COLO829 (cell line): Measurements from ENCODE around the gene CNOT6.

Experiments used
- DNase-seq: peaks from one replicate; pipeline ENCODE4 v3.0.0; 2012; ENCODE audit warnings: low spot score

The CNOT6 gene

DNA sequence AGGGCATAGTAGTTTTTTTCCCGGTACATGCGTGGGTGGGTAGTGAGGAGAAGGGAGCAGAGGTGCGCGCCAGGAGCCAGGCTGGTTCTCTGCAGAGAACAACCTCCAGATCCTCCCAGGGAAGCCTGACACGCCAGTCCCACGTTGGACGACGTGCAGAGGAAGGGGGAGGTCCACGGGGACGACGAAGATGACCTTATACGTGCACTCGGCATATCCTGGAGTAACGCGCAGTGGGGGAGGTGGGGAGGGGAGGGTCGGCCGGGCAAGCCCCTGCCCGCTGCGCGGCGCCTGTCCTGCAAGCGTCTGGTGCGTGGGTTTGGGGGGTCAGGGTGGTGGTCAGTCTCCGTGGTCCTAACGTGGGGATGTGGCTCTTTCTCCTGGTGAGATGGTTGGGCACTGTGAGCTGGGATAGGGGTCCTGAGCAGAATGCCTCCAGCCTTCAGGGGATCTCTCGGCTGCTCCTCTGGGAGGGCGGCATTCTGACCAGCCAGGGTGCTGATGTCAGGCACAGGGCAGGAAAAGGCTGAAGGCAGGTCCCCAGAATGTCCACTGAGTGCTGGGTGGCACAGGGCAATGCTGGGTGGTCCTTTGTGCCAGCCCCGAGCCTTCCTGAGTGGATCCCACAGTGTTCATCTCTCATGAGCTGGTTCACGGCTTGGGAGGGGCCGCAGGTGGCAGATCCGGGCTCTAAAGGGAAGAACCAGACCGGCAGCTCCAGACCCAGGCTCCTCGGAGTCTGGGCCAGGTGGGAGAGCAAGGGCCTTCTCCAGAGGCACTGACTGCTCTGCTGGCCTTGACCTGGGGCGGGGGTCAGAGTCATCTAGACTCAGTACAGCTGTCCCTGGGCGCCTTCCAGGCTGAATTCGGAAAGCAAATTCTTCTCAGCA, 107.7 kb downstream of the CNOT6 start:
- DNase-seq = no peak

DNA sequence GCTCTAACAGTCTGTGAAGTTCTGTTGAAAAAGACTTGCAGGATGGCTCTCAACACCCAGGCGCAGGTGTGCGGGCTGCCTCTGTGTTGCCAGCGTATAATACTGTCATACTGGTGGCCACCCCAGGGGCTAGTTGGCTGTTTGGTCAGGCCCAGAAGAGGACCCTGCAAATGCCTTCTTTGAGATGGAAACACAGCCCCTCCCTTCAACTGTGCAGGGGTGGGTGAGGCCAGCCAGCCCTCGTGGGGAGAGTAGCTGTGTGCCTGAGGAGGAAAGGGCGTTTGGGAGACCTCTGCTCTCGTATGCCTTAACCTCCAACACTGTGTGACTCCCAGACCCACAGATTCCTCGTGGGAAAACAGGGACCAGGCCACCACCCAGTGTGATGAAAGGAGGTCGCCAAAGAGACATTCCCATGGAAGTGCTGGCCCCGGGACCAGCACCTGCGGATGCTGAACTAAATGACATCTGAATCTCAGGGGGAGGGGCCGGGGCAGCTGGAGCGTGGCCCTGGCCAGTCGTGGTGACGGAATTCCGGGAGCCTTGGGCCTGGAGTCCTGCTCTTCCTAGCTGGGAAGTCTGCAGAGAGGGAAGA, 108.4 kb downstream of the CNOT6 start:
- DNase-seq = no peak

DNA sequence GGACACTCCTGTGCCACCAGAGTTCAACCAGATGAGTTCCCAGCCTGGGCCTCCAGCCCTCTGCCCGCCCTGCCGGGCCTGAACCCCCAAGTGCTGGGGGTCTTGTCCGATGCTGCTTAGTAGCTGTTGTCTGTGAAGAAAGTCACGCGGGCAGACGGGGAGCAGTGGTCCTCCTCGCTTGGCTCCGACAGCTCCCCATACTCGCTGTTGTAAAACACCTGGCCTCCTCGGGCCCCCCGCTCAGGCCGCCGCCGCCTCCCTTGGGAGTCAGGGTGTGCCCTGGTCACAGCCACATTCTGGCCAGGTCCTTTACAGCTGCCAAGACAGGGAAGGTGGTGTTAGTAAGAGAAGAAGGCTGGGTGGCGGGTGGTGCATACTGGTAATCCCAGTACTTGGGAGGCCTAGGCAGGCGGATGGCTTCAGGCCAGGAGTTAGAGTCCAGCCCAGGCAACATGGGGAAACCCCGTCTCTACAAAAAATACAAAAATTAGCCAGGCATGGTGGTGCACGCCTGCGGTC, 109.0 kb downstream of the CNOT6 start:
- DNase-seq = no peak

DNA sequence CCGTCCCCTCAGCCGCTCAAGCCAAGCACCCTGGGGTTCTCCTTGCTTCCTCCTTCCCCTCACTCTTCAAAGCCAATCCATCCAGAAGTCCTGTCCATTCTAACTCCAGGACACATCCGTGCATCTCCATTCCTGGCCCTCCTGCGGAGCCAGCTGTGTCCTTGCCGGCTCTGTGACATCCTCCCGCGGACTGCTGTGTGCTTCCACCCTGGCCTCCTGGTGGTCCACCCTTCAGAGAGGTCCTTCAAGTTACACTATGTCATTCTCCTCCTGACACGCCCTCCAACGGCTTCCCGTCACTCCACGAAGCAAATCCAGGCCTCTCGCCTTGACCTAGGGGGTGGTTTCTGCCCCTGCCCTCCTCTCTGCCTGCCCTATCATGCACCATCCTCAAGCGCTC, 110.1 kb downstream of the CNOT6 start:
- no peak for DNase-seq

DNA sequence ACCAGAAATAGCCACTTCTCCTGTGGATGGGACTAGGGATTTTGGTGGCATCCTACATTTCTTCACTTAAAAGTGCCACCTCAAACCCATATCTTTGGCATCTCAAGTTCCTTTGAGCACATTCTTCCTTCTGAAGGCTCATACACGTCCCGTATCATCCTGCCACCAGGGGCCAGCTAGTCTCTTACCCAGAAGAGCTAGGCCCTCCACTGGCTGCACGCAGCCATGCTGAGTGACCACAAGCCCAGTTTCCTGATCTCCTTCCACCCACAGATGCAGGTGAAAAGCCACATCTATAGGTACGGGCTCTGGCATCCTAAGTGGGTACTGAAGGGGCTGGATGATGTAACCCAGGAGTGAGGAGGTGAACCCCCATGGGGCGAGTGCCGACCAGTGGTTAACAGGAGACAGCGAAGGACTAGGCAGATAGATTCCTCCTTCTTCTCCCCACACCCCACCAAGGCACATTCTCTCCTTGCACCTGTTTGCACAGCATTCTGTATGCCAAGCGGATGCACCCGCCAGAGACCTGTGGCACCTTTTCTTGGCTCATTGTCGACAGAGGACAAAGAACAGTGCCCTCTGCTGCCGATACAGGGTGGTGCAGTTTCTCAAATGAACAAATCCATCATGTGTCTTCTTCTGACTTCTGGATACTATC, 111.5 kb downstream of the CNOT6 start:
- DNase-seq = peak; percentile 25

DNA sequence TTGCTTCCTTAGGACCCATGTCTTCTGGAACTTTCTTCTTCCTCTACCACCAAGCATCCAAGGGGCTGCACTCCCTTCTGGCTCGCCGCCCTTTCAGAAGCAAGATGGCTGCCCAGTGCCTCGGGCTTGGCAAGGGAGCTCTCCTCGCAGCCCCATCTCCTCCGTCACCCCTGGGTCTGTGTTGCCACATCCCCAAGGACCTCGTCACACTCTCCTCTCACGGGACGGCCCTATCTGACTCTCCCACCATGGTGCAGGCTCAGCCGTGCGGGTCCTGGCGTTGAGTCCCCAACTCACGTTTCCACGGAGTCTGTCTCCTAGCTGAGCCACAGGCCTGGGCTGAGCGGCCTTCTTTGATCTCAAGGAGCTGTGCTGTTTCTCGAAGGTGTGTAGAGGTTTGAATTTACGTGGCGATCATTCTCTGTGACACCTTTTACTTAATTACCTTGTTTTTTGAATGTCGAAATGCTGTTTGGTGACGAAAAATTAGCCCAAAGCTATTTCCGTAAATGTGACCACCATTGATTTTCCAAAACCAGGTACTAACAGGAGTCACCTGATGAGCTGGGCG, 112.1 kb downstream of the CNOT6 start:
- DNase-seq = no peak

DNA sequence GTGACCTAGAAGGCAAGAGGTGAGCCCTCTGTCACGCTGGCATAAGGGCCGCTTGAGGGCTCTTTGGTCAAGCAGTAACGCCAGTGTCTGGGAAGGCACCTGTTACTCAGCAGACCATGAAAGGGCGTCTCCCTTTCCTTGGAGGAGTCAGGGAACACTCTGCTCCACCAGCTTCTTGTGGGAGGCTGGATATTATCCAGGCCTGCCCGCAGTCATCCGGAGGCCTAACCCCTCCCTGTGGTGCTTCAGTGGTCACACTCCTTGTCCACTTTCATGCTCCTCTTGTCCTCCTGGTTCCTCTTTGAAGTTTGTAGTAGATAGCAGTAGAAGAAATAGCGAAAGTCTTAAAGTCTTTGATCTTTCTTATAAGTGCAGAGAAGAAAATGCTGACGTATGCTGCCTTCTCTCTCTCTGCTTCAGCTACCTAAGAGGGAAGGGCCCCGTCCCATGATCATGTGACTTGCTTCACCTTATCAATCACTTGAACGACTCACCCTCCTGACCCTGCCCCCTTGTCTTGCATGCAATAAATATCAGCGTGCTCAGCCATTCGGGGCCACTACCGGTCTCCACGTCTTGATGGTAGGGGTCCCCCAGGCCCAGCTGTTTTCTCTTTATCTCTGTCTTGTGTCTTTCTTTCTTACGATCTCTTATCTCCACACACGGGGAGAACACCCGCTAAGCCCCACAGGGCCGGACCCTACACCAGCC, 113.8 kb downstream of the CNOT6 start:
- no peak for DNase-seq

DNA sequence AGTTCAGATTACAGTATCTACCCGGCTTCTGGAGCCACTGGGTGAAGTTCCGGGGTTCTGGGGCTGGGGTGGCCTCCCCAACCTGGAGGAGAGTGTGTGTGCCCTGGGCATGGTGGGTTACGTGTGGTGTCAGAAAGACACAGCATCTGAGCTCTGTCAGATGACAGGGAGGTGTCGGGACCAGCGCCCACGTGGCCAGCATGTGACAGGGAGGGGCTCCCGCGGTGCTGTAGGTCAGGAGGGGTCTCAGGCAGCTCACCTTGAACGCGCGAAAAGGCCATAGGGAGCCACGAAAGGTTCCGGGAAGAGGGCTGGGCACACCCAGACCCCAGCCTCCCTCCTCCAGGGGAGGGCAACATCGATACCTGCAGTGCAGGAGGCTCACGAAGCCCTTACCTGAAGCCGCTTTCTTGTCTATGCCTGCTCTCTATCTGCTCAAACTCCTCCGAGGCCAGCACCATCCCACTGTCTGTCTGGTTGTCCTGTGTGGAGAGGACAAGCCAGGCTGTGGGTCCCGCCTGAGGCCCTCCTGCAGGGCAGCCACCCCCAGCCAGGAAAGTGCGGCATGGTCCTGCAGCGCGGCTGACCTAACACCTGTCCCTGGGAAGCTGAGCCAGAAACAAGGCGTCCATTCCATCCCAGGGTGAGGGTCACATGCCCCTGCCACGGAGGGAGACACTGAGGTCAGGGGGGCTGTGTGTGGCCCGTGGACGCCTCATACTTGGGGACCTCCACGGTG, 114.6 kb downstream of the CNOT6 start:
- no peak for DNase-seq

DNA sequence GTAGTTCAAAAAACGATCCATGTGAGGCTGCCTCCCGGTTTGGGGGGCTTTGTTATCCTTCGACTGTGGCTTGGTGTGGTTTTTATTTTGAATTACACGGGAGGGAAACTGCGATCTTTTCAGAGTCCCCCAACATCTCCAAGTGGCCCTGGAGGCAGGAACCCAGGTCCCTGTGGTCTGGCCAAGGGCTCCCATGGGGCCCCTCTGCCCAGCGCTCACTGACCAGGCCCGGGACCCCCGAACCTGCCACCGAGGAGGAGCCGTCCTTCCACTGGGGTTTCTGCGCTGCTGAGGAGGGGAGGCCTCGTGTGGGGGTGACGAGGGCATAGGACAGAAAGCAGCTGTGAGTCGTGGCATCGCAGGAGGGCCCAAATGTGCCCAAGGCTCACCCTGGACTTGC, 115.2 kb downstream of the CNOT6 start:
- DNase-seq = no peak

DNA sequence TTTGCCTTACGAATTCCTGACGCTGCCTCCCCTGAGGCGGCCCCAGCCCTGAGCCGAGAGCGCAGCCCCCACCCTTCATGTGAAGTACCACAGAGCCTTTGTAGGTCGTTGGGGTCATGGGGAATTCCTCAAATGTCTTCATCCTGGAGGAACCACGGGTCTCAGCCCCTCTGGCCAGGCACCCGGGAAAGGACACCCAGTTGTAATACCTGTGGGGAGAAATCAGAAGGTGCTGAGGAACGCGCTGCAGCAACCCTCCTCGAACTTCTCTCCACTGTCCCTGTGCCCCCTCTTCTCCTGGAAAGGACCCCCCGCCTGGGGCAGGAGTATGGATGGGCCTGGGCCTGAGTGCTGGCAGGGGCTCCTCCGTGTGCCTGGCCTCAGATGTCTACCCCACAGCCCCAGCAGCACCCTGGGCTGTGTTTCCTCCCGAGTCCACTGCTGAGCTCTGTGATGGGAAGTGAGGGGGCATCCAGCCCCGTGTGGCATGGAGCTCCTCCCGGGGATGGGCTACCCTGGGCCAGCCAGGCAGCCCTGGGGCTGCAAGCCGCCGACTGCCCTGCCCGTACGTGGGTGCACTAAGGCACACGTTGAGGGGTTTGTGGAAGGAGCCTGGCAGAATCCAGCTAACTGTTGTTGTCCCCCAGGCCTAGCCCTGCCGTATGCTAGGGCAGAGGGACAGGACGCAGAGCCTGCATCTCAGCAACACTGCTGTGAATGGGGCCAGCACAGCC, 115.8 kb downstream of the CNOT6 start:
- no peak for DNase-seq

DNA sequence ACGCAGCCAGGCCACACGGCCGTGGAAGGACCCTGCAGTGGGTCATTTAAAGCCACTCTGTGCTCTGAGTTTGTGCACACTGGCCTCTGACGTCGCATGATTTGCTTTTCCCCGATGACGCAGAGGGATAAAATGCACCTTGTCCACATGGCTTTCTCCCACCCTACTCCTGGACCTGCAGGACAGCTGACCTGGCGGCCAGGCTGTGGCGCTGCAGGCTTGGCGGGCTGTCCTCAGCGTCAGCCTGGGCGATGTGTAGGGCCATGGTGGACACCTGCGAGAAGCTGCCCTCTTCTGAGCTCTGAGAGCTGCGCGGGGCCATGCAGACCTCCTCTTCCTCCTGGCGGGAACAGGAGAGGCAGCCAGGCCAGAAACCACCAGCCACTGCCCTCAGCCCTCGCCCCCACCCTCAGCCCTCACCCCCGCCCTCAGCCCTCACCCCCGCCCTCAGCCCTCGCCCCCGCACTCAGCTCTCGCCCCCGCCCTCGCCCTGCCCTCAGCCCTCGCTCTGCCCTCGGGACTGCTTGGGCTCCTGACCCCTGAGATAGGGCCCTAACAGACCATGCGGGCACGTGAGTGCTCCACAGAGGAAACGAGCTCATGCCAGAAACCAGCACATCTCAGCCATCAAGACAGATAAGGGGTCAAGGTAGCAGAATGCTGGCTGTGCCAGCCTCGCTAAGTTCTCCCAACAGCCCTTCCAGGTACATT, 117.1 kb downstream of the CNOT6 start:
- no peak for DNase-seq

DNA sequence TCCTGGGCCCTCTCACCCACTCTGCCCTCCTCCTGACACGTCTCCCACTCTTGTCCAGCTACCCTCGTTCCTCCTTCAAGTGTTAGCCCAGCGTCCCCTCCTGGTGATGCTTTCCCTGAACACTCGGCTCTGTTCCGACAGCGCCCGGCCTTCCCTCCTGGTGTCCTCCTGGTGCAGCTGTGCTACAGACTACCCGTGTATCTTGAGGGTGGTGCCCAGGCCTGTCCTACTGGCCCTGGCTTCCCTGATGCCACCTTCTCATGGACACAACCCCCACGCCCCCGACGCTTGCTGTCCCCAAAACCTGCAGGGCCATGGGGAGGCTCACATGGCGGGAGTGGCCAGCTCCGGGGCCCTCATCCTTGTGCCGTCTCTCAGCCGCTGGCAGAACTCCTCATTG, 118.5 kb downstream of the CNOT6 start:
- no peak for DNase-seq

DNA sequence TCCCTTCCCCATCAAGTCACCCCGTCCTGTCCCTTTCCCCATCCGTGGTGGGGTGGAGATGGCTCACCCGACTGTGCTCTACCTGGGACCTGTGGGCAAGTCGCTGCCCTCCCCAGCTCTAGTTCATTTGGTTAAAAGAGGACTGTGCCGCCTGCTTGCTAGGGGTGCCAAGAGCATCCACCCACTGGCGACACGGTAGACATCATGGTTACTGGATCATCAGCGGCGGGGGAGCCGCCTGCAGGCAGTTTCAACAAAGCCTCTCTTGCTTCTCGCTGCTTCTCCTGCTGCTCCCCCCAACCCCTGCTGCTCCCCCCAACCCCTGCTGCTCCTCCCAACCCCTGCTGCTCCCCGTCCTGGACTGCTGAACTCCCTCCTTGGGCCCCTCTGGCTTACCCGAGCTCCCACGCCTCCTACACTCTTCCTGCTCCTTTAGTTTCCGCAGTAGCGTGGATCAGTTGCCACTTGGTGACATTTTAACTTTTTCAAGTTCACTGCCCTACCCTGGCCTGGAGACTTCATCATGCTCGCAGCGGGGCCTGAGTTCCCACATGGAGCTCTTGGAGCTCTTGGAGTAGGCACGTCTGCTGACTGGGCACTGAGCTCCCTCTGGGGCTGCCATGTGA, 119.1 kb downstream of the CNOT6 start:
- no peak for DNase-seq

DNA sequence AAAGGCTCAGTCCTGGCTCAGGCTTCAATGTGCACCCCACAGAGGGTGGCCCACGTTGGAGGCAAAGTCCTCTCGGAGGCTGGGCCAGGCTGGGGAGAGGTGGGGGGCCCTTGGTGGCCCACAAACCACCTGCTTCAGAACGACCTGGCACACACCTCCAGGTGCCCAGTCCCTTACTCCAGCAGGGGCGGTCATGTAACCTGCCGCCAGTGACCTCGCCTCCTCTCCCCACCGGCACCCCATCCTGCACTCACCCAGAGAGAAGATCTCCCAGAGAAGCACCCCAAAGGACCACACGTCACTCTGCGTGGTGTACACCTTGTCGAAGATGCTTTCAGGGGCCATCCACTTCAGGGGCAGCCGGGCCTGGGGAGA, 119.6 kb downstream of the CNOT6 start:
- DNase-seq = no peak

DNA sequence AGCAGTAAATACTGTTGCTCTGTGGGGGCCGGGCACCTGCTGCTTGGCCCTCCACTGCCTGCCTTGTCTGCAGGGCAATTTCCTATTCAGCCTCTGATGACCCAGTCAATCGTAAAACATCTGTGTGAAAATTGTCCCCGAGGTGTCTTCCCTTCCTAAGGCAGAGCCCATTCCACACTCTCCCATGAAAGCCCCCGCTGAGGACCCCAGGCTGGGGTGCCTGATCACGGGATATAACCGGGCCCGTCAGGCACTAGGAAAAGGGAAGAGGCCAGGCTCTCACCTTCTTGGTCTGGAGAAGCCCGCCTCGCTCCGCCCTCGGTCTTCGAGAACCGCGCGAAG, 124.3 kb downstream of the CNOT6 start:
- no peak for DNase-seq

DNA sequence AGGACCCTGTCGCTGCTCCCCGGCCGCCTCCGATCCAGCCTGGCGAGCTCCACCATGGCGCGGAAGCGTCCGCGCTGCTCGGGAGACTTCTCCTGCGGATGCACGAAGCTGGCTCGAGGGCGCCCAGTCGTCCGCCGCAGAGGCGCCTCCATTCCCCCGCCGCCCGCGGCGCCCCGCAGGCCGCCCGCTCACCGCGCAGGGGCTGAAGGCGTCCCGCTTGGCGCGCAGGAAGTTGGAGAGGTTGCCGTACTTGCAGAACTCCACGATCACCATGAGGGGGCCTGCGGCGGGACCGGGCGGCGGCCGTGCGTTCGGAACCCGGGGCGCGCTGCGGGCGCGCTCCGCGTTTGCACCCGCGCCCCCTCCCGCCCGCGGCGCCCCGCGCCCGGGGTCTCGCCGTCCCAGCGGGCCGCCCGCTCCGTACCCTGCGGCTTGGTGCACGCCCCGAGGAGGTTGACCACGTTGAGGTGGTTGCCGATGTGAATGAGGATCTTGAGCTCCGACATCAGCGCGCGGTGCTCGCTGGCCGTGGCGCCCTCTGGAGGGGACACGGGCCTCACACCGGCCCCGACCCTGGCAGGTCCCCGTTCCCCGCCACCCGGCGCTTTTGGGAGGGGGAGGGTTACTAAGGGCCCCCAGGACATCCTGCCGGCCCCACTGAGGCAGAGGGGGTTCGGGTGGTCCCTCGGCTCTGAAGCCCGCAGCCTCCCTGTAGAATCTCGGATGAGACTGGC, 124.8 kb downstream of the CNOT6 start:
- no peak for DNase-seq

DNA sequence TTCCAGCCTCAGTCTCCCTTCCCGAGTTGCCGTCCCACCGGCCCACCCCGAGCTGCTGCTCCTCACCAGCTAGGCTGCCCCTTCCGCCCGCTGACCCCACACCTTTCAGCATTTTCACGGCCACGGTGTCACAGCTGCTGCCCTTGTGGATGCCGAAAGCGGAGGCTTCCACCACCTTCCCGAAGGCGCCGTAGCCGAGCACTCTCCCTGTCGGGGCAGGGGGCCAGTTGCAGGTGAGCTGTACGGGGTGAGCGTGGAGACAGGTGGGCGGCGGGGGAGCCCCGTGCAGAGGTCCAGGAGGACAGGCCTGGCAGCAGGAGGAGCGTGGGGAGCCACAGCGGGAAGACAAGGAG, 125.4 kb downstream of the CNOT6 start:
- DNase-seq = no peak

DNA sequence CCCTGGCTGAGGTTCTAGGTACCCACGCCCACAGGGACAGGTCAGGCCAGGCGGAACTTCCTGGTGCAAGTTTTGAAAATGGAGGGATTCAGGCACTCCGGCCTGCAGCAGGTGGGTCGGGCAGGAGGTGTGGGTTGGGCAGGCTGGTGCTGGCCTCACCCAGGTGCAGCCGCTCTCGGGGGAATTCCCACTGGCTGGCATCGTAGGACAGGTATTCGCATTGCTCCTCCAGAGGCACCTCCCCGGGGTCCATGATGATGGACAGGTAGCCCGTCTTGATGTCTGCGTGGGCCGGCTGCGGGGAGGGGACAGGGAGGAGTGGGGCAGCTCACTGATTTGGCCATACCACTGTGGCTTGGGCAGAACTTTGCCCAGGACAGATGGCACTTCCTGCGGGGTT, 125.8 kb downstream of the CNOT6 start:
- no peak for DNase-seq

DNA sequence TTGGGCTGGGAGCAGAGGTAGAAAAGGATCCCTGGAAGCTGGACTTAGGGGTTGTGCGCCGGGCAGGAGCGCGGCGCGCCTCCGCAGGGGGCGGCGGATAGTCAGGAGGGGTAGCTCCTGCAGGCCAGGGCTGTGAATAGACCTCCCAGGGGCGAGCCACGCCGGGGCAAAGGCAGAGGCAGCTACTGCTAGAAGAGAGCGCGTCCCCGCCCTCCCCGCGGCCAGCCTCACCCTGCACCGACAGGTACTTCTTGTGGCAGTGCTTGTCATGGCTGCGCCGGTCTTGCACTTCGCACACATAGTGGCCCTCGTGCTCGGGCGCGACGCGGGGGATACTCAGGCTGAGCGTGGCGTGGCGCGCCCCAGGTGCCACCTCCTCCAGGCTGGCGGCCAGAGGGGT, 127.1 kb downstream of the CNOT6 start:
- DNase-seq = no peak
